ENCODE results near the gene TNIK. TPM values are rescaled to one million over a fixed set of nuclear protein-coding genes. Genes with fewer than 3 reads are reported as not detected.
"Not testable (repeated sequence)": the region's sequence is repeated elsewhere in the genome, so short reads cannot be mapped to it uniquely, and the experiment has no call there.

TNIK gene
- polyA plus RNA-seq, 1 of the 3 experiments (the other 2 are of a cell fraction), result 19.4 TPM

DNA sequence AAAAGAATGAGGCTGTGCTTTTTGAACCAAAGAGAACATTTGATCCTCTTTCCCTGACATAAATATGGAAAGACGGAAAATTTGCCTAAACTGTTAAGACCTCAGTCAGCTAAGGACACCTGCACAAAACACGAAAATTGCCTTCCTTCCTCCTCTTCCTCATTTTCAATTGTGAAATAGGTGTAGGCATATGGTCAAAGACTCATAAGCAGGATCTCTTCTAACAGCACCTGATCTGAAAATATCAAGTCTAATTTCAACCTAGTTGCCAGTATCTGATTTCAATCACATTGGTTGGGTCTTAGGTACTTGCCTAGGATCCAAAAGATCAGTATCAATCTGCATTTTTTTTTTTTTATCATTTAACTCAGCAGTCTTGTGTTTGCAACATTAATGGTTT is 218.0 kb downstream of the TNIK start:
- Histone ChIP-seq H3K4me3 (ENCODE audit: low read depth in 2 of 2, low read length in 1 of 2) (no peak overlapping the region), H3K9me2 (no peaks in the 10 kb centered on the region), H3K27me3 (ENCODE audit: insufficient read depth) (no peaks in the 10 kb centered on the region), H4K20me1 (ENCODE audit: insufficient read depth) (no peaks in the 10 kb centered on the region), H3K9ac (no peak overlapping the region), H3K79me2 (ENCODE audit: insufficient read depth) (peaks cover under 1% of the 10 kb centered on the region; the same call in 1 of the 2 replicates), H3F3A (replicated peaks; ENCODE audit: insufficient read depth) (peaks cover 4% of the 10 kb centered on the region), H3K9me3 (no peaks in the 10 kb centered on the region), H3K27ac (ENCODE audit: low read depth in 2 of 2, low read length in 1 of 2) (no peak overlapping the region), H3K4me2 (no peak overlapping the region), H3K36me3 (replicated peaks in 1 of 2; ENCODE audit: control insufficient read depth in 1 of 2, insufficient read depth in 2 of 2, low read length in 1 of 2) (no peaks in the 10 kb centered on the region), H2AFZ (ENCODE audit: low read depth) (no peak overlapping the region), H3K4me1 (ENCODE audit: control insufficient read depth in 1 of 2, insufficient read depth in 2 of 2, low read depth in 1 of 2, low read length in 1 of 2) (no peaks in the 10 kb centered on the region)
- WGBS (ENCODE audit: low lambda C conversion rate), result 96% methylated on average over 2 of the region's 2 CpGs
- TF ChIP-seq YY1 (IDR thresholded peaks at IDR 0.05; ENCODE audit: low read depth), result no peak
- TF ChIP-seq GABPA (IDR thresholded peaks at IDR 0.05; ENCODE audit: low read depth), result no peak
- no peak for TF ChIP-seq EP300 (IDR thresholded peaks at IDR 0.05; ENCODE audit: borderline replicate concordance in 1 of 2, low read depth in 1 of 2, low read length in 1 of 2)
- TF ChIP-seq TCF12 (IDR thresholded peaks at IDR 0.05), result no peak
- TF ChIP-seq MXI1 (IDR thresholded peaks at IDR 0.05; ENCODE audit: low read depth, low read length), result no peak
- no peak for TF ChIP-seq EZH2phosphoT487 (IDR thresholded peaks at IDR 0.05; ENCODE audit: borderline replicate concordance, low read depth)
- no peak for TF ChIP-seq RCOR1 (IDR thresholded peaks at IDR 0.05; ENCODE audit: low read length)
- TF ChIP-seq, protein P1, sequence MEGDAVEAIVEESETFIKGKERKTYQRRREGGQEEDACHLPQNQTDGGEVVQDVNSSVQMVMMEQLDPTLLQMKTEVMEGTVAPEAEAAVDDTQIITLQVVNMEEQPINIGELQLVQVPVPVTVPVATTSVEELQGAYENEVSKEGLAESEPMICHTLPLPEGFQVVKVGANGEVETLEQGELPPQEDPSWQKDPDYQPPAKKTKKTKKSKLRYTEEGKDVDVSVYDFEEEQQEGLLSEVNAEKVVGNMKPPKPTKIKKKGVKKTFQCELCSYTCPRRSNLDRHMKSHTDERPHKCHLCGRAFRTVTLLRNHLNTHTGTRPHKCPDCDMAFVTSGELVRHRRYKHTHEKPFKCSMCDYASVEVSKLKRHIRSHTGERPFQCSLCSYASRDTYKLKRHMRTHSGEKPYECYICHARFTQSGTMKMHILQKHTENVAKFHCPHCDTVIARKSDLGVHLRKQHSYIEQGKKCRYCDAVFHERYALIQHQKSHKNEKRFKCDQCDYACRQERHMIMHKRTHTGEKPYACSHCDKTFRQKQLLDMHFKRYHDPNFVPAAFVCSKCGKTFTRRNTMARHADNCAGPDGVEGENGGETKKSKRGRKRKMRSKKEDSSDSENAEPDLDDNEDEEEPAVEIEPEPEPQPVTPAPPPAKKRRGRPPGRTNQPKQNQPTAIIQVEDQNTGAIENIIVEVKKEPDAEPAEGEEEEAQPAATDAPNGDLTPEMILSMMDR (IDR thresholded peaks at IDR 0.05), result no peak
- TF ChIP-seq ELF1 (IDR thresholded peaks at IDR 0.05), result no peak
- no peak for TF ChIP-seq SIN3A (IDR thresholded peaks at IDR 0.05; ENCODE audit: borderline replicate concordance, low read depth, low read length)
- TF ChIP-seq CHD2 (IDR thresholded peaks at IDR 0.05; ENCODE audit: low read length, partially characterized antibody), result no peak
- no peak for TF ChIP-seq JUND (IDR thresholded peaks at IDR 0.05)
- CTCF ChIA-PET, result no interaction called here
- DNase-seq, result no peak
- POLR2A ChIA-PET, result no interaction called here

DNA sequence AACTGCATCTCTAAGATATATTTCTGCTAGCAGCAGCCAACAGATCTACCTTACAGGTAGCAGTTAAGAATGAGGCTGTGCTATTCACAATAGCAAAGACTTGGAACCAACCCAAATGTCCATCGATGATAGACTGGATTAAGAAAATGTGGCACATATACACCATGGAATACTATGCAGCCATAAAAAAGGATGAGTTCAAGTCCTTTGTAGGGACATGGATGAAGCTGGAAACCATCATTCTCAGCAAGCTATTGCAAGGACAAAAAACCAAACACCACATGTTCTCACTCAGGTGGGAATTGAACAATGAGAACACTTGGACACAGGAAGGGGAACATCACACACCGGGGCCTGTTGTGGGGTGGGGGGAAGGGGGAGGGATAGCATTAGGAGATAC is 218.6 kb downstream of the TNIK start:
- H4K20me1 ChIP-seq (ENCODE audit: insufficient read depth); DNase-seq; H3K4me1 ChIP-seq (ENCODE audit: control insufficient read depth in 1 of 2, insufficient read depth in 2 of 2, low read depth in 1 of 2, low read length in 1 of 2); H3K36me3 ChIP-seq (replicated peaks in 1 of 2; ENCODE audit: control insufficient read depth in 1 of 2, insufficient read depth in 2 of 2, low read length in 1 of 2); CTCF ChIA-PET; H3K79me2 ChIP-seq (ENCODE audit: insufficient read depth); H2AFZ ChIP-seq (ENCODE audit: low read depth); H3K4me2 ChIP-seq; H3K27ac ChIP-seq (ENCODE audit: low read depth in 2 of 2, low read length in 1 of 2); H3K27me3 ChIP-seq (ENCODE audit: insufficient read depth); POLR2A ChIA-PET; H3K9me2 ChIP-seq; H3F3A ChIP-seq (replicated peaks; ENCODE audit: insufficient read depth); H3K4me3 ChIP-seq (ENCODE audit: low read depth in 2 of 2, low read length in 1 of 2); H3K9ac ChIP-seq; H3K9me3 ChIP-seq: not testable (repeated sequence)
- 93% methylated on average over 2 of the region's 2 CpGs for WGBS (ENCODE audit: low lambda C conversion rate)

DNA sequence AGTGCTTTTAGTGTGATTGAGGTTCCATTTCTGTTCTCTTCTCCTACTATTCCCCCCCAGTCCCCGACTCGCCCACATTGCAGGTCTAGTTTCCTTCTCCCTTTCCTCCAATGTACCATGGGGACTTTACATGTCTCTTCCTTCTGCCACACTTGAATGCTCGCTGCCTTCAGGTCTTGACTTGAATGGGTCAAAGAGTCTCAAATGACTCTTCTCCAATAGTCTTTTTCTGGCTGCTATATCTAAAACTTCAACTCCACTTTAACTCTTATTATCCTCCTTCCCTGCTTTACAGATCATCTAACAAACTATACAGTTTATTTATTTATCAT is 219.7 kb downstream of the TNIK start:
- Histone ChIP-seq H4K20me1 (ENCODE audit: insufficient read depth) (no peaks in the 10 kb centered on the region), H3K79me2 (ENCODE audit: insufficient read depth) (no peaks in the 10 kb centered on the region; the same call in 1 of the 2 replicates), H3K9ac (no peak overlapping the region), H3K9me3 (no peaks in the 10 kb centered on the region), H3K9me2 (no peaks in the 10 kb centered on the region), H3F3A (replicated peaks; ENCODE audit: insufficient read depth) (peaks cover 4% of the 10 kb centered on the region), H3K36me3 (replicated peaks in 1 of 2; ENCODE audit: control insufficient read depth in 1 of 2, insufficient read depth in 2 of 2, low read length in 1 of 2) (no peaks in the 10 kb centered on the region), H3K4me2 (no peak overlapping the region), H3K4me3 (ENCODE audit: low read depth in 2 of 2, low read length in 1 of 2) (no peak overlapping the region), H3K27me3 (ENCODE audit: insufficient read depth) (no peaks in the 10 kb centered on the region), H3K4me1 (ENCODE audit: control insufficient read depth in 1 of 2, insufficient read depth in 2 of 2, low read depth in 1 of 2, low read length in 1 of 2) (peaks cover 0 to 4% of the 10 kb centered on the region in 2 experiments; a peak in 1 of 4 replicates), H3K27ac (ENCODE audit: low read depth in 2 of 2, low read length in 1 of 2) (no peak overlapping the region), H2AFZ (ENCODE audit: low read depth) (no peak overlapping the region)
- DNase-seq, result no peak
- CTCF ChIA-PET, result no interaction called here
- POLR2A ChIA-PET, result no interaction called here
- WGBS (ENCODE audit: low lambda C conversion rate), result 73% methylated on average over 3 of the region's 3 CpGs
- TF ChIP-seq, protein P2, sequence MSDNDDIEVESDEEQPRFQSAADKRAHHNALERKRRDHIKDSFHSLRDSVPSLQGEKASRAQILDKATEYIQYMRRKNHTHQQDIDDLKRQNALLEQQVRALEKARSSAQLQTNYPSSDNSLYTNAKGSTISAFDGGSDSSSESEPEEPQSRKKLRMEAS (IDR thresholded peaks at IDR 0.05; ENCODE audit: low read depth), result no peak
- no peak for TF ChIP-seq EP300 (IDR thresholded peaks at IDR 0.05; ENCODE audit: borderline replicate concordance in 1 of 2, low read depth in 1 of 2, low read length in 1 of 2)
- TF ChIP-seq, protein P3, sequence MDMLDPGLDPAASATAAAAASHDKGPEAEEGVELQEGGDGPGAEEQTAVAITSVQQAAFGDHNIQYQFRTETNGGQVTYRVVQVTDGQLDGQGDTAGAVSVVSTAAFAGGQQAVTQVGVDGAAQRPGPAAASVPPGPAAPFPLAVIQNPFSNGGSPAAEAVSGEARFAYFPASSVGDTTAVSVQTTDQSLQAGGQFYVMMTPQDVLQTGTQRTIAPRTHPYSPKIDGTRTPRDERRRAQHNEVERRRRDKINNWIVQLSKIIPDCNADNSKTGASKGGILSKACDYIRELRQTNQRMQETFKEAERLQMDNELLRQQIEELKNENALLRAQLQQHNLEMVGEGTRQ (IDR thresholded peaks at IDR 0.05; ENCODE audit: borderline replicate concordance, low read depth, low read length), result no peak
